Stimulated activated CD8-positive, alpha-beta memory T cell treated with anti-CD3 and anti-CD28 coated beads, Interleukin-7, amount 100 ng/mL, for 24 hours (primary cell): ENCODE data around the gene PRPH.
"Not testable (repeated sequence)": the region's sequence is repeated elsewhere in the genome, so short reads cannot be mapped to it uniquely, and the experiment has no call there.

Experiments
- DNase-seq: peaks from one replicate; pipeline ENCODE4 v3.0.0-alpha.2; 2020; ENCODE audit warnings: low read depth

Gene PRPH

DNA sequence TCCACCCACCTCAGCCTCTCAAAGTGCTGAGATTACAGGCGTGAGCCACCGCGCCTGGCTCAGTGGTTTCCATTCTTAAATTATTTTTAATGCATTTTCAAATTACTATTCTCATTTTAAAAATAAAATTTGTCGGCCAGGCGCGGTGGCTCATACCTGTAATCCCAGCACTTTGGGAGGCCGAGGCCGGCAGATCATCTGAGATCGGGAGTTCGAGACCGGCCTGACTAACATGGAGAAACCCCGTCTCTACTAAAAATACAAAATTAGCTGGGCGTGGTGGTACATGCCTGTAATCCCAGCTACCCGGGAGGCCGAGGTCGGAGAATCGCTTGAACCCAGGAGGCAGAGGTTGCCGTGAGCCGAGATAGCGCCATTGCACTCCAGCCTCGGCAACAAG, 38.8 kb downstream of the PRPH start:
- not testable (repeated sequence) for DNase-seq

DNA sequence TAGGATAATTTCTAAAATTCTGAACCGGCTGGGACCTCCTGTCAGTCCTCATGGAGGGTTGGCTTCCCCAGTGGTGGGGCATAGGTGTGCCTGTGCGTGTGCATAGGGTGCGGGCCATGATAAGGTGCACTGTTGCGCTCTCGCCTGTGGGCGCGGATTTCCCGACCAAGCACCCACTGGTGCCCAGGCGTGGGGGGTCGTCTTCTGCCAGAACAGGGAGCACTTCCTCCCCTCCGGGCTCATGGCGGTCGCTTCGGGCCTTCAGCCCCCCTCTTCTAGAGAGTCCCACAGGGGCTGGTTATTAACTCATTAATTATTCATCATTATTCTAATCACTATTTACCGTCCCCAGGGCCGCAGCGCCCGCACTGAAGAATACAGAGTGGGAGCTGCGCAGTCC, 39.3 kb downstream of the PRPH start:
- DNase-seq = no peak

DNA sequence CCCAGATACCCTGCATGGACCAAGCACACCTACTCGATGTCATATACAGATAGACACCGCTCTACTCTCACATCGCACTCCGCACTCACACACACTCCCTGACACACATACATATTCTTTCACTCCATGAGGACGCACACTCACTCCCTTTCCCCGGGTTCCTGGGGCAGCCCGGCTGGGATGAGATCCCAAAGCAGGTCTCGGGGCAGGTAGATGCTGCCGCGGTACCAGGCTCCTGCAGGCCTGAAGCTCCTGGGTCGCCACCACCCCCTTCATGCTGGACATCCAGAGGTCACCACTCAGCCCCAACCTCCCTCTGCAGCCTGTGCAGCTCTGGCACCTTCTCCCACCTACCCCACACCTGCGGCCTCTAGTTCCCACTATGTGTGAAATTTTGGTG, 39.7 kb downstream of the PRPH start:
- DNase-seq = no peak

DNA sequence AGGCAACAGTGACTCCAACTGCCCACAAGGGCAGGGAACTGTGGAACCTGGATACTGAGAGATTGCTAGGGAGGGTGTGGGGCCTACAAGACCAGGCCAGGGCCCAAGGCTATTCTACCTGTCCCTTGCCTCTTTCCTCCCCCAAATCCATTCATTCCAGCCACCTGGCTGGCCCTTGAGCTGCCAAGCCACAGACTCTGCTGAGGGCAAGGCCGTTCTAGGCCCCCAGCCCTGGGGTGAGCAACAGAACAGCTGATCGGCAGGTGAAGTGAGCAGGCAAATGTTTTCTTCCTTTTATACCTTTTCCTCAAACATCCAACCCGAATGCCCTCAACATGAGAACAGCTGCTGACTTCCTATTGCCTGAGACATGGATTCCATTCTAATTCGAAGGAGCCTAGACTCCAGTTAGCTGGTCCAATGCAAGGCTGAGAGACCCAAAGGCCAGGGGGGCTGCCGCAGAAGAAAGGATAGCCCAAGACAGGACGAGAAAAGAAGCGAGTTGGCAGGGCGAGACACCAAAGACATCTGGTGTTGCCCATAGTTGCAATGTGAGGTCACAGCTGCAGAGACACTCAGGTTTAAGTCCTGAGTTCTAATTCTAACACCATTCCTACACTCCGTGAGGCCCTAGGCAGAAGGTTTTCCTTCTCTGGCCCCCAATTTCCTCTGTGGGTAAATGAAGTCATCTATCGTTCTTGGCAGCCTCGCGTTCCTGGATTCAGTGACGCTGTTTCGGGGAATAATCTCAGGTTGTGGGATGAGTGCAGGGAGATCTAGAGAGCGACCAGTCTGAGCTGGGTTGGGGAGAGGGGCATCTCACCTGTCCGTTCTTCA, 40.4 kb downstream of the PRPH start:
- no peak for DNase-seq

DNA sequence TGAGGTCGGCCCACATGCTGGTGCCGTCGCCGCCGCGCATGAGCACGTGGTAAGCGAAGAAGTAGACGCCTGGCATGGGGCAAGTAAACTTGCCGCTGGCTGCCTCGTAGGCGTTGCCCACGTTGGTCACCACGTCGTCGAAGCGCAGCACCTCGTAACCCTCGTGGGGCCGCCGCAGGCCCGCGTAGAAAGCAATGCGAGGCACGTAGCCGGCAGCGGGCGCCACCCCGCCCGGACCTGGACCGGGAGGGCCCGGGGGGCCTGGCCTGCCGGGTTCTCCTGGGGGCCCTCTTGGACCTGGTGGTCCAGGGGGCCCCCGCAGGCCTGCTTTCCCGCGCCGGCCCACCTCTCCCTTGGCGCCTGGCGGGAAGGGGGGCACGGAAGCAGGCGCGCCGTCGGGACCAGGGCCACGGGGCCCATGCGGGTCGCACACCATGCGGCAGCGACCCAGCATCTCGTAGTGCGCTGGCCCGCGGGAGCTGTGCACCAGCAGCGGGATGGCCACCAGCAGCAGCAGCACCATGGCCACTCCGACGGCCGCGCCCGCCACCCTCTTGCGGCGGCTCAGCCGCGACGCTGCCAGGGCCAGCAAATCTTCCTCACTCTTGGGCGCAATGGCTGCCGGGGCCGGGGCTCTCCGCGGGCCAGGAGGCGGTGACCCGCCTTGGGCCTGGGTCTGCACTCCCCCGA, 41.2 kb downstream of the PRPH start:
- no peak for DNase-seq

DNA sequence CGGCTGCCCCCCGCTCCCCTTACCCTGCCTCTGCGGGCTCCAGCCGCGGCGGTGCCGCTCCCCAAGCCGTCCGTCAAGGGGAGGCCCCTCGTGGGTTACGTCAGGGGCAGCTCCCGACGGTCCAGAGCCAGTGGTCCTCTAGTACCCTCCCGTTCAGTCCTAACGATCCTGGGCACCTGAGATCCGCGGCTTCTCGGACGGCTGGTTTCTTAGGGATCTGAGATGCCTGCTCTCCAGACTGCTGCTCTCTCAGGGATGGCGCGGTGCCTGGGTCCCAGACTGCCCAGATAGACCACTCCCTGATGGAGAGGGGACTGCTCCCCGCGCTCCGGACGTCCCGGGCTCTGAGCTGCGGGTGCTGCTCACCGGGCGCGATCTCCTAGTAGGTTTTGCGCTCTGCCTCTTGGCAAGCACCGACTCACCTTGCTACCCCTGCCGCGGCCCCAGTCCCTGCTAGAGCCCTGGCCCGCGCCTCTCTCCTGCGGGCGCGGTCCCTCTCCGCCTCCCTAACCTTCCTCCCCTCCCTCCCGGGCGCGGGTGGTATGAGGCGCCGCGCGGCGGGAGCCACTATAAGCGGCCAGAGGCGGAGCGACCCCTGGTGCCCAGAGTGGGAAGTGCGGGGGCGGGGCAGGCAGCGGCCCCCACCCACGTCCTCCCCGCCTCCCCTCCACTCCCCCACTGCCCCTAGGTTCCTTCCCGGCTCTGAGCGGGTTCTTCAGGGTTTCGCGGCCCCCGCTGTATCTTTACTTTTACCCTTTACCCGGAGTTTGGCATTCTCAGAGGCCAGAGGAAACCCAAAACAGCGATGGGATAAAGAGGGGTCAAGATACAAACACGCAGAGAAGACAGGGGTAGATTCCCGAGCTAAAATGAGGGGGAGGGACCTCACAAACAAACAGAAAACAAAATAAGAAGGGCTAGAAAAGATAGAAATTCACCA, 42.0 kb downstream of the PRPH start, which contains the start of gene C1QL4:
C1QL4 (minus strand) TSS at position 544 of the 940 bp plus-strand sequence. CDS start 711 bp downstream, outside the sequence.
- peak; percentile 83 for DNase-seq

DNA sequence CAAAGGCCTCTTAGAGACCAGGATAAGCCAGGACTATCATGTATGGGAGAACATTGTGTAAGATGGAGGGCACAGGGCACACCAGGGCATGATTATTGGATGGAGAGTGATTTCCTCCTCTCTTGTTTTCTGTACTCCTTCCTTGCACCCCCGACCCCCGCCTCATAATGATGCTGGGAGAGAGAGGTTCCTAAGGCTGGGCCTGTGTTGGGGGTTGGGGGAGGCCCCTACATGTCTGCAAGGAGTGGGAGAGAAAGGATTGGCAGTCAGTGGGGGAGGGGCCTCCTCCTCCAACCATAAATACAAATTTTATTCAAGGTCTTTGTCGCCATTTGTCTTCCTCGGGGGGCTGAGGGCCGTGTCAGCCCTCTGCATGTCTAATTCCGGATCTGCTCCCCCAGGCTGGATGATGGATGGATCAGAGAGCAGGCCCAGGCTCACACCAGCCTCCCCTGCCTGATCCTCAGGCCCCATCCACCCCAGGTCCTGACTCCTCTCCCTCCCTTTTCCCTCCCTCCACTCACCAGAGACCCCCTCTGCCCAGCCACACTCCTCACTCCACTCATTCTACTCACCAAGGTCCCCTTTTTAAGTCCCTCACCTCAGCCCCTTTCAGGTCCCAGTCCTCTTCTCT, 44.0 kb downstream of the PRPH start:
- no peak for DNase-seq

DNA sequence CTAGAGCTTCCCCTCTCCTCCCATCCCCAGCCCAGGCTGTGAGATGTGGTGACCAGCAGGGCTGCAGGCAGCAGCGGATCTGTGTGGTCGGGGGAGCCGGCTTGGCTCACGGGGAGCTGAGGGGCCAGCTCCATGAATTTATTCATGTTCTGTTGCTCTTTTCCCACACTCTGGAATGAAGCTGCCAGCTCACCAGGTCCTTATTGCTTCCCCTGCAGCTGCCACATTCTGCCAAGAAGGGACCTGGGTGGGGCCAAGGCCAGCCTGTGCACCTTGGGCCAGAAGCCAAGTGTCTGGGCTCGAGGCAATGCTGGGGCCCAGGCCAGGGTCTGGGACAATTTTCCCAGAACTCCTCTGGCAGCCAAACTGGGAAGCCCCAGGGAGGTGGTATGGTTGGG, 44.5 kb downstream of the PRPH start:
- no peak for DNase-seq

DNA sequence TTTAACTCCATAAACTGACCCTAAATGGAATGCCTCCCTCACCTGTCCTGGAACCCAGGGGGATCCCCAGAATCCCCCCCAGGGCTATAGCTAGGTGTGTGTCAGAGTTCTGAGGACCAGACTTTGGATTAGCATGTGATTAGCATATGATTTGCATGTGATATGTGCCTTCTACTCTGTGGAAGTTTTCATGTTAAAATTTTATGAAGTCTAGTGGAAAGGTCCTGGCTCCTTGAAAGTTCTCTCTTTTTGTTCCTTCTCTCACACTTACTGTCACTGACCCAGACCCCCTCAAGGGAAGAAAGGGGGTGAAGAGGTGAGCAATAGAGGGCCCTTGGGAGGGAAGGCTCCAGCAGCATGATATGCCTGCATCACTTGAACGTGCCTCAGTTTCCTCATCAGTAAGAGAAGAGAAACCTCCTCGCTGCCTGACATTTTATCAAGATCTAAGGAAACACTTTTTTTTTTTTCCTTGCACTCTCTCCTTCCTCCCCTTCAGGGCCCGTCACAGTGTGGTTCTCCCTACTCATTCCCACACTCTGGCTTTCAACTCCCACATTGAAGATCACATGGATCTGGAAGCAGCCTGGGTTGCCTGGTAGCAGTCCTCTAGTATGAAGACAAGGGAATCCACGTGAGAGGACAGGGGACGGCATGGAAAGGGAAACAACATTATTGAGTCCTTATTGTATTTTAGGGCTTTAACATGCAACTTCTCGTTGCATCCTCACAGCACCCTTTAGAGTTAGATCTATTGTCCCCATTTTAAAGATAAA, 45.3 kb downstream of the PRPH start:
- no peak for DNase-seq

DNA sequence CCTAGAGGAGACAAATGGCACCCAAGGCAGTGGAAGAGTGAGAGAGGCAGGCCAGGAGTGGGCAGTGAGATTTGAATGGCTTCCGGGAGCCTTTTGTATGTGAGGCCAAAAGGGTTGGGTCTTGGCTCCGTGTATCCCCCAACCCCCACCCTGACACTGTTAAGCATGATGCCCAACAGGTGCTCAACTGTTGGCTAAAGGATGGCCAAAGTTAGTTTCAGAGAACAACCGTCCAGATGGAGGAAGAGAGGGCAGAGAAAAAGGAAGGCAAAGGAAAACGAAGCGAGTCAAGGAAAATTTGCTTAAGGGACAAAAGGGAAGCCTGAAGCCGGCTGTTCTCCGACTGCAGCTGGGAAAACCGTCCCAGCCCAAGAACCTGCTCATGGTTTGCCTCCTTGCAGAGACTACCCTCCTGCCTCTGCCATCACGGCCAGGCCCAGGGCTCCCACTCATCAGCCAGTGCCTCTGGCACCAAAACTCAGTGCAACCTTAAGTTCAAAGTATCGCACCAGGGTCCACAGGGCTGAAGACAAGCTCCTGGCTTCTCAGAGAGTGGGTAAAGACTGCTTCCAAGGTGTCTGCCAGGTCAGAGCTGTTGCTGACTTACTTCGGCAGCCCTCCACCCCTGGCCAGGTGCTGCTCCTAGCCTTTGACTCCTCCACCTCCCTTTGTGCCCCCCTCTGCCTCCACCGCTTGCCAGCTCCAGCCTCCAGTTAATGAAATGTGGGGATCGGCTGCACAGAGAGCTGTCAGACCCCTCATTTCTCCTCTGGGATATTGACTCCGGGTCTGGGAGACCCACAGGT, 46.2 kb downstream of the PRPH start:
- no peak for DNase-seq

DNA sequence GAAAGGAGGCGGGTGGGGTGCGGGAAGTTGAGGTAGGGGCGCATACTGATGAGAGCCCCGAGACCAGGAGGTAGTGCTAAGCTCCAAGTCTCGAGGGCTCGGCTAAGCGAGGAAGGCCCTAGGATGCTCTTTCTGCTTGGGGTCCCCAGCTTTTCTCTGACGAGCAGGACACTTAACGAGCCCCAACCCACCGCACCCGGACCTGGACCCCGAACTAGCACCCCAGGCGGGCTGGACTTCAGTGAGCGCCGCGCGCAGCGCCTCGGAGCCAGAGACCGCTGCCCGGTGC, 46.8 kb downstream of the PRPH start:
- DNase-seq = no peak

DNA sequence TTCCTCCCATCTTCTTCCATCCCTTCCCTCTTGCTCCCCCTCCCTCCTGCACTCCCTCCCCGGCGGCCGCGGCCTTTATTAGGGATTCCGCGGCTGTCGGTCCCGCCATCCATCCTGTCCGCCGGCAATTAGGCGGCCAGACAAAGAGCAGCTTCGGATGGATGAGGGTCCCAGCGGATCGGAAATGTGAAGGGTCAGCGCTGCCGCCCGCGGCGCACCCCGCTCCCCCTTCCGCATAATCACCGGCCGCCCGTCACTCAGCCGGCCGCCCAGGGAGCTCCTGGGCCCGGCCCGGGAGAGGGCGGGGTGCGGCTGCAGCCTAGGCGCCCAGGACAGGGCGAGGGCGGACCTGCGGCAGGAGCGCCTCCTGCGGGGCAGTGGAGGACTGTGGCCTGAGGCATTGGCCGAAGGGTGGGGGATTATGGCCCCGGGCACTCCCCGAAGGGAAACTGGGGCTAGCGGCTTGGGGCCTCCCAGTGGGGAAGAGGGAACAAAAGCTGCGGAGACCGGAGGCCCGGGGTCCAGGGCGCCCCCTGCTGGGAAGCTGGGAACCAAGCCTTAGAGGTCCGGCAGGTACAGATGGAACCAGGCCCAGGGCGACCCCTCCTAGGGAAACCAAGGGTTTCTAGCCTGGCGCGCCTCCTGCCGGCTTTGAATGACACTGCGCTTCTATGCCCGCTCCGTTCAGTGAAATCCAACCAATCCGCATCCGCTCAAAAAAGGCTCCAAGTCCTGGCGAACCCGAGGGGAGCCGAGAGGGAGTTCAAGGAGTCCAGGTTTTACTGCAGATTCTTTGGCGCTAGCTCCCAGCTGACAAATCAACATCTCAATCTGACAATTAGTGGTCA, 47.3 kb downstream of the PRPH start:
- peak; percentile 55 for DNase-seq

DNA sequence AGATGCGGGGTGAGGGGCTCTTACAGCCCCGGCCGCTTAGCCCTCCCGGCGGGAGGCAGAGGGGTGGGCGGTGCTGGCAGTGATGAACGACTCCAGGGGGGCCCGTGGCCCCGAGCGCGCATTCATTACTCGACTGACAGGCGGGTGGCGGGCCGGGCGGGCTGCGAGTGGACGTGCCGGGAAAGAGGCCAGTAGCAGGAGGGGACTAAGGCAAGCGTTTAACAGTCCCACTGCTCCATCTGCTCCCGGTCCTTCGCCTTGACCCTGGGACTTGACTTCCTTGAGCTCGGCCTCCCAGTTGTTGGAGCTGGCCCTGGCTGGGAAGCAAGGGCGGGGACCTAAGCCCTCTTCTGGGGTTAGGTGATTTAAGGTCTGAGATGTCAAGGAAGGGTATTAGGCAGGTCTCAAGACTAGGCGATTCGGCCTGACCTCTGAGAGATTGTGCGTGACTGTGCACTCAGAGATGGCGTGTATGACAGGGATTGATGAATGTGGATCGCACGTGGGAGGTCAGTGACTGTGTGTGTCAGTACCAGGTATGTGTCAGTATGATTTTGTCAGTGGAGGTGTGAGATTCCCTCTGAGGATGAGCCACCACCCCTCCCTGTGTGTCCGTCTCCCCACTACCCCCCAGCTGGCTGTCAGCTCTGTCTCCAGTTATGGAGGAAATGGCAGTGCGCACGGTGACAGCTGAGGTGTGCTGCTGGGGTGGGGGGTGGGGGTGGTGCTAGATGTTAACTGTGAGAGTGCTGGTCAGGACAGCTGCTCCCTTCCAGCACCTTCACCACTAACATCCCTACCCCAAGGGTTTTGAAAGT, 48.2 kb downstream of the PRPH start:
- DNase-seq = no peak

DNA sequence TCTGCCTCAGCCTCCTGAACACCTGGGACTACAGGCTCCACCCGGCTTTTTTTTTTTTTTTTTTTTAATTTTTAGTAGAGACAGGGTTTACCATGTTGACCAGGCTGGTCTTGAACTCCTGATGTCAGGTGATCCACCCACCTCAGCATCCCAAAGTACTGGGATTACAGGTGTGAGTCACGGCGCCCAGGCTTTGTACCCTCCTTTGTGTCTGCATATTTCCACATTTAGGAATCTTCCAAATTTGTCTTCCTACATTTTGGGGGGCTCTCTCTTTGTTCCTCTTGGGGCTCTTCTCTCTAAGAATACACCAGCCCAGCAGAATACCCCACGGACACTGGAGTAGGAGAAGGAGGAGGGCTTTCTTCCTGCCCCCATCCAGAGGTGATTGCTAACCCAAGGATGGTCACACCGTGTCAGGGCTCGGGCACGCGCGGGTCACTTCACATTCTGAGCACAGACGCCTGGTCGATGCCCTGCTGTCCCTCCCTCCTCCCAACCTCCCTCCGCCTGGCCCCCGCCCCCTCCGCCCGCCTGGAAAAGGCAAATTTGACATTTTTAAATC, 49.6 kb downstream of the PRPH start:
- no peak for DNase-seq

DNA sequence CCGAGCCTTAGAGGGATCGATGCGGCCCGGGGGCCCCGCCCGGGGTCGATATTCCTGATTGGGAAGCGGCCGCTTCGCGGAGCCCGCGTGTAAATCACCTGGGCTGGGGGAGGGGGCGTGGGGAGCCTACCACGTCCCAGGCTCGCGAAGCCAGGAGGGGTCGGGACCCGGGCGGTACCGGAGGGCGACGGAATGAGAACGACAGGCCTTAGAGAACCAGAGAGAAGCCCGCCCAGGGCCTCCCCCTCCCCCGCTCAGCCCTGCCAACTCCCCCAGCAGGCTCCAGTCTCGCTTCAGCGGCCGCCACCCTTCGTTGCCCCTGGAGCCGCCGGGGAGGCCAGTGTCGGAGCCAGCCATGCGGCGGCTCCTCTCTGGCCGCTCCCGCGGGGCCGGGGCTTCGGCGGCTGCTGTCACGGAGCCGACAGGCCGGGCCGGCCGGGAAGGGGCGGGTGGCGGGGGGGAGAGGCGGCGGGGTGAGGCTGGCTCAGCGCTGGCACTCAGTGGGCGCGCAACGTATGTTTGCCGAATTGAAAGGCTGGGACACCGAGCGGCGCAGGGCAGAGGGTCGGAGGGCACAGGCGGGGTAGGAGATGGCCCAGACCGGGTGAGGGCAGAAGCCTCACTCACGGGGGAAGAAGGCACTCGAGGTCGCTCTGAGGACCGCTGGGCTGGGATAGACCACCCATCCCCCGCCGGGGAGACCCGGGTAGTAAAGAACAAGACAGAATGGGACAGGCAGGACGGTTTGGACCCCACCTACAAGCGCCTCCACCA, 50.3 kb downstream of the PRPH start:
- DNase-seq = no peak

DNA sequence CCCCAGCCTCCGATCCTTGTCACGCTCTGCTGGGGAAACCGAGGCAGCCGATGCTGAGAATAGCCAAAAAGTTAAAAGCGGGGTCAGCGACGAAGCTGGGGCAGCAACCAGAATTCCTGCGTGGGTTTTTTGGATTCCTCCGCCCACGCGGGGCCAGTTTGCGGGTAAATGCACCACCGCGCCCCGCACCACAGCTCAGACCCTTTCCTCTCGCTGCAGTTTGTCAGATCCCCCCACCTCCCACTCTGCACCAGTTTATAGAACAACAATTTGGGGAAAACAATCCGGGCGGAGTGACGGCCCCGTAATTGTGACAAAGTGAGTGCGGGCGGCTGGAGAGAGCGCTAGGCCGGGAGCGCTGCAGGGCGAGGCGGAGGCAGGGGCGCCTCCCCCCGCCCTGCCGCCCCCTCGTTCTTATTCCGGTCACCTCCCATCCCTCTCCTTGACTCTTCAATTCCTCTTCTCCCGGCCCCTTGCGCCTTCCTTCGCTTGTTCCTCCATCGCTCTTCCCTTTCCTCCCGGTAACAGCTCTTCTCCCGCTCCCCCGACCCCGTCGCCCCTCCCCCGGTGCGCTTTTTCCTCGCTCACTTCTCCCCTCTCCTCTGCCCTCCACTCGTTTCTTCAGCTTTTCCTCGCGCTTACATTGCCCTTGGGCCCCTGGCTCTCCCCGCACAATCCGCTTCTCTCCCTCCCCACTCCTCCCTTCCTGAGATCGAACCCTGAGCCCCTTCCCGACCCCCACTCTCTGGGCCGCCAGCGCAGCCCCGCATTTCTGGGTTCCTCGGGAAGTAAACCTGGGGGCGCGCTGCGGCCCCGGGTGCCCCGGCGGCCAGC, 51.1 kb downstream of the PRPH start:
- DNase-seq = no peak
